H9 (cell line): ENCODE results near the gene SLC25A53. TPM values are rescaled to one million over a fixed set of nuclear protein-coding genes. Genes with fewer than 3 reads are reported as not detected.

Experiments
- DNase-seq: peaks from one replicate; pipeline ENCODE4 v3.0.0-alpha.2; 2017
- H2AFZ ChIP-seq: one replicate; pipeline ENCODE4 v1.6.1; 2013; ENCODE audit warnings: mild to moderate bottlenecking, low read length, control low read depth, moderate library complexity
- H2AK5ac ChIP-seq: 2 replicates; pipeline ENCODE4 v1.6.1; 2013; ENCODE audit warnings: low read length, control low read depth, mixed read lengths; ENCODE audit not compliant: insufficient read length
- H2BK120ac ChIP-seq: one replicate; pipeline ENCODE4 v1.6.1; 2013; ENCODE audit warnings: low read depth, mild to moderate bottlenecking, low read length, control low read depth, inconsistent platforms; ENCODE audit not compliant: poor library complexity, severe bottlenecking
- H2BK12ac ChIP-seq: 2 replicates; pipeline ENCODE4 v1.6.1; 2013; ENCODE audit warnings: low read length, control low read depth, mixed read lengths, low read depth; ENCODE audit not compliant: insufficient read length
- H2BK15ac ChIP-seq: 2 replicates; pipeline ENCODE4 v1.6.1; 2013; ENCODE audit warnings: low read depth, low read length, control low read depth
- H2BK20ac ChIP-seq: one replicate; pipeline ENCODE4 v1.6.1; 2013; ENCODE audit warnings: low read depth, mild to moderate bottlenecking, low read length, control low read depth, inconsistent platforms; ENCODE audit not compliant: poor library complexity, severe bottlenecking
- H2BK5ac ChIP-seq: 2 replicates; pipeline ENCODE4 v1.6.1; 2013; ENCODE audit warnings: low read length, control low read depth, mixed read lengths; ENCODE audit not compliant: insufficient read length
- H3K14ac ChIP-seq: 2 replicates; pipeline ENCODE4 v1.6.1; 2013; ENCODE audit warnings: low read length, control low read depth; ENCODE audit not compliant: insufficient read depth
- H3K18ac ChIP-seq: 2 replicates; pipeline ENCODE4 v1.6.1; 2013; ENCODE audit warnings: low read depth, mild to moderate bottlenecking, mixed read lengths, low read length, control low read depth; ENCODE audit not compliant: insufficient read length
- H3K23ac ChIP-seq: 2 replicates; pipeline ENCODE4 v1.6.1; 2013; ENCODE audit warnings: low read length, control low read depth, mixed read lengths, low read depth; ENCODE audit not compliant: insufficient read length
- H3K23me2 ChIP-seq: 2 replicates; pipeline ENCODE4 v1.6.1; 2013; ENCODE audit warnings: low read depth, mild to moderate bottlenecking, mixed read lengths, low read length, control low read depth; ENCODE audit not compliant: insufficient read length, poor library complexity, severe bottlenecking
- H3K27ac ChIP-seq: 2 replicates; pipeline ENCODE4 v1.5.1; 2013; ENCODE audit warnings: low read length, control low read depth, mixed read lengths, low read depth; ENCODE audit not compliant: insufficient read length
- H3K27me3 ChIP-seq: 2 replicates; pipeline ENCODE4 v1.6.1; 2013; ENCODE audit warnings: low read length, control low read depth, inconsistent platforms; ENCODE audit not compliant: insufficient read depth
- H3K4ac ChIP-seq: 2 replicates; pipeline ENCODE4 v1.6.1; 2013; ENCODE audit warnings: low read depth, mild to moderate bottlenecking, control low read depth, inconsistent platforms, low read length, moderate library complexity
- H3K4me1 ChIP-seq: 2 replicates; pipeline ENCODE4 v1.6.1; 2013; ENCODE audit warnings: low read length, control low read depth, inconsistent platforms; ENCODE audit not compliant: insufficient read depth
- H3K4me2 ChIP-seq: 2 replicates; pipeline ENCODE4 v1.6.1; 2013; ENCODE audit warnings: low read length, control low read depth, mixed read lengths; ENCODE audit not compliant: insufficient read length, insufficient read depth
- H3K56ac ChIP-seq: 2 replicates; pipeline ENCODE4 v1.6.1; 2013; ENCODE audit warnings: low read depth, mild to moderate bottlenecking, mixed read lengths, low read length, control low read depth; ENCODE audit not compliant: insufficient read length
- H3K79me1 ChIP-seq: 2 replicates; pipeline ENCODE4 v1.6.1; 2013; ENCODE audit warnings: low read depth, mild to moderate bottlenecking, moderate library complexity, low read length, control low read depth, inconsistent platforms; ENCODE audit not compliant: insufficient read depth, poor library complexity, severe bottlenecking
- H3K79me2 ChIP-seq: 2 replicates; pipeline ENCODE4 v1.6.1; 2013; ENCODE audit warnings: low read length, control low read depth, inconsistent platforms; ENCODE audit not compliant: insufficient read depth
- H3K9ac ChIP-seq: 2 replicates; pipeline ENCODE4 v1.6.1; 2013; ENCODE audit warnings: low read length, control low read depth, mixed read lengths; ENCODE audit not compliant: insufficient read length; ENCODE audit errors: extremely low read depth
- H3K9me3 ChIP-seq: one replicate; pipeline ENCODE4 v1.6.1; 2013; ENCODE audit warnings: low read depth, low read length, inconsistent platforms; ENCODE audit not compliant: control insufficient read depth
- H3T11ph ChIP-seq: one replicate; pipeline ENCODE4 v1.6.1; 2013; ENCODE audit warnings: mild to moderate bottlenecking, low read length, control low read depth, inconsistent platforms
- H4K20me1 ChIP-seq: one replicate; pipeline ENCODE4 v1.6.1; 2013; ENCODE audit not compliant: control insufficient read depth, insufficient read length, insufficient read depth
- H4K5ac ChIP-seq: 2 replicates; pipeline ENCODE4 v1.6.1; 2013; ENCODE audit warnings: low read depth, mild to moderate bottlenecking, mixed read lengths, low read length, control low read depth; ENCODE audit not compliant: insufficient read length
- H4K8ac ChIP-seq: replicated peaks from 2 replicates; pipeline ENCODE4 v1.6.1; 2013; ENCODE audit warnings: low read length, control low read depth, mixed read lengths, low read depth; ENCODE audit not compliant: insufficient read length
- H4K91ac ChIP-seq: 2 replicates; pipeline ENCODE4 v1.6.1; 2013; ENCODE audit warnings: low read depth, mild to moderate bottlenecking, moderate library complexity, mixed read lengths, low read length, control low read depth; ENCODE audit not compliant: insufficient read length
- H3K27ac Mint-ChIP-seq, 3 experiments: 2 replicates in 2 of 3; 3 replicates in 1 of 3; pipeline ENCODE4 v1.8.0; 2020 to 2021; ENCODE audit warnings: mixed read lengths in 3 of 3, mild to moderate bottlenecking in 1 of 3, moderate library complexity in 1 of 3
- H3K27me3 Mint-ChIP-seq: 2 replicates; pipeline ENCODE4 v1.8.0; 2021; ENCODE audit warnings: low read depth, mild to moderate bottlenecking, moderate library complexity, mixed read lengths
- H3K36me3 Mint-ChIP-seq, 3 experiments: 2 replicates in 2 of 3; 3 replicates in 1 of 3; pipeline ENCODE4 v1.8.0; 2020 to 2021; ENCODE audit warnings: low read depth in 3 of 3, mixed read lengths in 3 of 3; ENCODE audit not compliant: insufficient read depth in 1 of 3
- H3K4me1 Mint-ChIP-seq, 2 experiments: 2 replicates each; pipeline ENCODE4 v1.8.0; 2020; ENCODE audit warnings: mixed read lengths in 2 of 2
- H3K4me3 Mint-ChIP-seq, 2 experiments: 2 replicates in 1 of 2; 3 replicates in 1 of 2; pipeline ENCODE4 v1.8.0; 2020 to 2021; ENCODE audit warnings: mild to moderate bottlenecking in 2 of 2, mixed read lengths in 2 of 2, moderate library complexity in 1 of 2
- H3K9me3 Mint-ChIP-seq, 2 experiments: 2 replicates in 1 of 2; 3 replicates in 1 of 2; pipeline ENCODE4 v1.8.0; 2020; ENCODE audit warnings: mild to moderate bottlenecking in 2 of 2, mixed read lengths in 2 of 2, moderate library complexity in 1 of 2
- WGBS: extraction: QIAGEN DNeasy Blood & Tissue Kit; methylation state at CpG from one replicate; pipeline ENCODE4 v1.1.7; 2013; ENCODE audit warnings: missing lambda C conversion rate, low lambda C conversion rate, mixed read lengths; ENCODE audit not compliant: insufficient read length; ENCODE audit errors: extremely low coverage; 5-methylcytosine and 5-hydroxymethylcytosine counted together
- total RNA-seq: library from RNA; stranded (reverse); gene quantifications from 2 replicates; pipeline ENCODE4 v1.2.1, GENCODE V29; 2021
- TF ChIP-seq, protein P1 (sequence below): fragments of 200-600 bp; sonication (generic); conservative IDR thresholded peaks from 3 replicates; pipeline ENCODE4 v1.8.0; 2021; ENCODE audit warnings: antibody characterized with exemption, mild to moderate bottlenecking

SLC25A53 gene
- total RNA-seq, 1 experiment from 2014 or later: 1.6 TPM

DNA sequence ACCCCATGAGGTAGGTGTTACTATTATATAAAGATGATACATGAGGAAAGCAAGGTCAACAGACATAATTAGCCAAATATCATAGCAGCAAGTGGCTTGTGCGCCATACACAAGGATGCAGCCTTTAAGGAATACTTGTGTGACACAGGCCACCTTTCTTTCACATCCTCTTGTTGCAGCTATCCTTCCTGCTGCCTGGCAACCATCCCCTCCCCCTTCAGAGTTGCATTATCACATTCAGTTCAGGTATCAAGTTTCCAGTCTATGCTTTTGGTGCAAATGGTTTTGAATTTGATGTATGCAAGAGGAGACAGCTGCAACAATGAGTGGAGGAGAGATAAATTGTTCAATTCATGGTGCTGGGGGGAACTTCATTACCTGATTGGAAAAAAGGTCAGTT, 38.0 kb downstream of the SLC25A53 start:
- Histone ChIP-seq H2BK20ac (no peak overlapping the region), H3K27me3 (no peaks in the 10 kb centered on the region), H2BK15ac (no peak overlapping the region), H3K4me1 (no peaks in the 10 kb centered on the region; the same call in 1 of the 2 replicates), H3K4me2 (no peak overlapping the region), H4K5ac (no peak overlapping the region), H2BK120ac (no peak overlapping the region), H3T11ph (no peak overlapping the region), H3K18ac (no peak overlapping the region), H3K4ac (no peak overlapping the region), H3K23ac (no peak overlapping the region), H3K27ac (no peak overlapping the region), H4K8ac (no peak overlapping the region), H4K20me1 (no peaks in the 10 kb centered on the region), H3K9me3 (peaks cover 10% of the 10 kb centered on the region), H2AK5ac (no peak overlapping the region), H3K56ac (no peak overlapping the region), H3K79me1 (no peaks in the 10 kb centered on the region), H3K23me2 (no peaks in the 10 kb centered on the region), H2BK12ac (no peak overlapping the region), H3K79me2 (no peaks in the 10 kb centered on the region), H4K91ac (no peak overlapping the region), H2BK5ac (no peak overlapping the region), H3K14ac (no peak overlapping the region), H2AFZ (no peak overlapping the region), H3K9ac (no peak overlapping the region)
- no peak overlapping the region for H3K27ac Mint-ChIP-seq
- DNase-seq: no peak
- H3K4me1 Mint-ChIP-seq: peaks cover 5 to 16% of the 10 kb centered on the region in 2 experiments; a peak in 3 of 4 replicates
- no peak overlapping the region for H3K4me3 Mint-ChIP-seq
- H3K36me3 Mint-ChIP-seq: 0 out of 7 replicates have a peak, but pooled peaks cover 0 to 2% (median 0%) of the 10 kb centered on the region in 3 experiments
- no CpG with 5 or more reads among the region's 1 CpG for WGBS
- peaks cover 0 to 37% of the 10 kb centered on the region in 2 experiments; a peak in 2 of 5 replicates for H3K9me3 Mint-ChIP-seq
- TF ChIP-seq, protein P1, sequence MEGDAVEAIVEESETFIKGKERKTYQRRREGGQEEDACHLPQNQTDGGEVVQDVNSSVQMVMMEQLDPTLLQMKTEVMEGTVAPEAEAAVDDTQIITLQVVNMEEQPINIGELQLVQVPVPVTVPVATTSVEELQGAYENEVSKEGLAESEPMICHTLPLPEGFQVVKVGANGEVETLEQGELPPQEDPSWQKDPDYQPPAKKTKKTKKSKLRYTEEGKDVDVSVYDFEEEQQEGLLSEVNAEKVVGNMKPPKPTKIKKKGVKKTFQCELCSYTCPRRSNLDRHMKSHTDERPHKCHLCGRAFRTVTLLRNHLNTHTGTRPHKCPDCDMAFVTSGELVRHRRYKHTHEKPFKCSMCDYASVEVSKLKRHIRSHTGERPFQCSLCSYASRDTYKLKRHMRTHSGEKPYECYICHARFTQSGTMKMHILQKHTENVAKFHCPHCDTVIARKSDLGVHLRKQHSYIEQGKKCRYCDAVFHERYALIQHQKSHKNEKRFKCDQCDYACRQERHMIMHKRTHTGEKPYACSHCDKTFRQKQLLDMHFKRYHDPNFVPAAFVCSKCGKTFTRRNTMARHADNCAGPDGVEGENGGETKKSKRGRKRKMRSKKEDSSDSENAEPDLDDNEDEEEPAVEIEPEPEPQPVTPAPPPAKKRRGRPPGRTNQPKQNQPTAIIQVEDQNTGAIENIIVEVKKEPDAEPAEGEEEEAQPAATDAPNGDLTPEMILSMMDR: no peak
- H3K27me3 Mint-ChIP-seq: peaks cover 1% of the 10 kb centered on the region; the same call in 1 of the 2 replicates
